Left renal pelvis (tissue), 4 donors: ENCODE results near the gene NYAP2. TPM values are rescaled to one million over a fixed set of nuclear protein-coding genes. Genes with fewer than 3 reads are reported as not detected.

Experiments used
- DNase-seq, 4 donors: peaks; one replicate each; pipeline ENCODE4 v3.0.0-alpha.2; 2013; ENCODE audit warnings: low read depth in 4 of 4, low spot score in 3 of 4
- polyA plus RNA-seq, 4 donors: library from polyadenylated mRNA; unstranded; fragments of 120-200 nt; gene quantifications; one replicate each; pipeline ENCODE4 v1.2.1, GENCODE V29; 2013; ENCODE audit not compliant: insufficient read length in 4 of 4

Gene NYAP2
- polyA plus RNA-seq, 4 donors, result 0.04 to 0.06 TPM; not detected in 2

- DNase-seq, result no peak
Observed at GRCh38 chr2:225536036-225536435, 136.5 kb downstream of the NYAP2 start.

GRCh38 chr2:225543626-225544025, 144.1 kb downstream of the NYAP2 start:
- no peak for DNase-seq

- DNase-seq, result no peak
Observed at GRCh38 chr2:225556461-225556860, 157.0 kb downstream of the NYAP2 start.

GRCh38 chr2:225558399-225559071, 159.0 kb downstream of the NYAP2 start:
- no peak for DNase-seq

GRCh38 chr2:225559072-225559415, 159.5 kb downstream of the NYAP2 start:
- DNase-seq, result no peak

- no peak for DNase-seq
Observed at GRCh38 chr2:225566798-225567197, 167.3 kb downstream of the NYAP2 start.

GRCh38 chr2:225569995-225570394, 170.5 kb downstream of the NYAP2 start:
- no peak for DNase-seq

GRCh38 chr2:225573603-225574002, 174.1 kb downstream of the NYAP2 start:
- DNase-seq, result no peak

- no peak for DNase-seq
Observed at GRCh38 chr2:225574582-225575138, 175.2 kb downstream of the NYAP2 start.

- no peak for DNase-seq
Observed at GRCh38 chr2:225581135-225581534, 181.6 kb downstream of the NYAP2 start.

GRCh38 chr2:225581906-225582305, 182.4 kb downstream of the NYAP2 start:
- DNase-seq, result no peak

GRCh38 chr2:225582355-225583116, 183.0 kb downstream of the NYAP2 start:
- no peak for DNase-seq

GRCh38 chr2:225584796-225585195, 185.3 kb downstream of the NYAP2 start:
- no peak for DNase-seq

GRCh38 chr2:225590932-225591331, 191.4 kb downstream of the NYAP2 start:
- DNase-seq, result no peak

- DNase-seq, result no peak
Observed at GRCh38 chr2:225597911-225598310, 198.4 kb downstream of the NYAP2 start.

GRCh38 chr2:225598426-225598825, 198.9 kb downstream of the NYAP2 start:
- no peak for DNase-seq

GRCh38 chr2:225598897-225599296, 199.4 kb downstream of the NYAP2 start:
- DNase-seq, result no peak

GRCh38 chr2:225599856-225600255, 200.3 kb downstream of the NYAP2 start:
- DNase-seq, result no peak

GRCh38 chr2:225600444-225600843, 200.9 kb downstream of the NYAP2 start:
- DNase-seq, result no peak

- no peak for DNase-seq
Observed at GRCh38 chr2:225600865-225601264, 201.4 kb downstream of the NYAP2 start.

- no peak for DNase-seq
Observed at GRCh38 chr2:225602205-225602604, 202.7 kb downstream of the NYAP2 start.

GRCh38 chr2:225608136-225608535, 208.6 kb downstream of the NYAP2 start:
- DNase-seq, result no peak
